OCI-M2 (cell line): Measurements from ENCODE around the gene MALRD1.

Experiments used
- DNase-seq: peaks from one replicate; lab custom pipeline; 2025; ENCODE audit not compliant: unreplicated experiment; lab: John Stamatoyannopoulos, UW

Gene MALRD1

DNA sequence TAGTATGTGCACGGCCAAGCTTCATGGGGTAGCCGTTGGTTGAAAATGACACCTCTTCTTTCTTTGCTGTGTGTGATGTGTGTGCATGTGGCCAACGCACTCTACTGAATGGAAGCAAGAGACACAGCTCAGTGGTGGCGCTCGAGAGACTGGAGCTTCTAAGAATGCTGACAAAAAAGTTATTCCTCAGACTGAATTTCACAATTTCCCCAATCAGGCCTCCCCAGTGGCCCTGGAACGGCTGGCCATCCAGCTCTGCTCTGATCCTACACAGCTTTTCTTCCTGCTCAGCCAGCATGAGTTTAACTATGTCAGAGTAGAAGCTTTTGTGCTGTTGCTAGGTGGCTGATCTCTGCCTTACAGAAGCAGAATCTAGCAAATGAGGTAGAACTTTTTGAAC is 581.0 kb downstream of the MALRD1 start:
- DNase-seq: peak; percentile 26

DNA sequence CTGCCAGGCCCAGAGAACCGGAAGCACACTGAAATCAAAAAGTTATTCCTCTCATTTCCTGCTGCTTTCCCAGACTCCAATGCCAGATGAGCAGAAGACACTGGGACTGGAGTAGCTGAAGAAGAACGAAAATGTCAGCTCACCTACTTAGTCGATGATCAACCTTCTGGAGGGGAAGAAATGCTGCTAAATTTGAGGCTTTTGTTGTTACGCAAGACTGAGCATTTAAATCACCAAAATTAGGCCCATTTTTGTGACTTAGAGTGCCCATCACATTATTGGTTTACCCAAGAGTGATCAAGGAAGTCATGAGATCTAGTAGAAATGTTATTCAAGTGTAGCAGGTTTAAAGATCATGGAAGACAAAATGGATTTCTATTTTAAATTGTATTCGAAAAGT is 585.6 kb downstream of the MALRD1 start:
- DNase-seq: no peak

DNA sequence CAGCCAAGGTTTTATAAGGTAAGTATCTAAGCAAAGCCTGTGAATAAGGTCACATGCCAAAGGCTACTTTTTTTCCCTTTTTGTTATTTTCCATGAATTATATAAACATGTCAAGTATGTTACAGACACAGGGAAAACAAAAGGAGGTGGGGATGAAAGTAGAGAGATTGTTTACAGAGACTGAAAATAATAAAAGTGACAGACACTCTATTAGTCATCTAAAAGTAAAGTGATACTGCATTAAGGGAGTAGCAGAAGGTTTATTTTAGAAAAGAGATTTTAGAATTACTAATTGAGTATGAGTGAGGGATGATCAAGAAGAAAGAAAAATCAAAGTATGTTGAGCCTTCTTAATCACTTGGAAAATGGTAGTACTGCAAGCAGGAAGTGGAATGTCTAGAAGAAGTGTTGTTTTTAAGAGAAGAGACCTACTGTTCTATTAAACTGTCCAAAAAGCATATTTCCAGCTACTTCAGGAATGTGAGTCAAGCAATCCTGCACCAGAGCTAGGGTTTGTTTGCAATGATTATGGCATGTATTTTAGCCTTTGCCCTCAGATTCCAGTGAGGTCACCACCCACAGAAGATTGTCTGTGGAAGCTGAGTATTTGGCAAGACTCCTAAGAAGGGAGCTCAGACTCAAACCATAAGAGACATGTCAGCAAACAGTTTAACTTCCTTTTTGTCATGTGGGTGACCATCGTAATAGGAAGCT is 589.7 kb downstream of the MALRD1 start:
- DNase-seq: no peak

DNA sequence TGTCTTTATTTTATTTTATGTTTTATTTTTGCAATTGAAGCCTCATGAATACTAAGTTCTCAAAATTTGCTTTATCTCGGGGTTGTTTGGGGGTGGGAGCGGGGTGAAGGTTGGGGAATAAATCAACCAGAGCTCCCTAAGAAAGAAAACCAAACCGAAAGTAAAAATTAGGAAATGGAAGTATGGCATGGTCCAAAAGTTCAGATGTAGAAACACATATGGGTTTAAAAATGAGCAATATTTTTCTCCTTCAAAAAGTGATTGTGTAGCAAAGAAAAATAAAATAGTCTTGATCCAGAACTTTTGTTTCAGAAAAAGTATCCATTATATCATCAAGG is 590.3 kb downstream of the MALRD1 start:
- DNase-seq: no peak

DNA sequence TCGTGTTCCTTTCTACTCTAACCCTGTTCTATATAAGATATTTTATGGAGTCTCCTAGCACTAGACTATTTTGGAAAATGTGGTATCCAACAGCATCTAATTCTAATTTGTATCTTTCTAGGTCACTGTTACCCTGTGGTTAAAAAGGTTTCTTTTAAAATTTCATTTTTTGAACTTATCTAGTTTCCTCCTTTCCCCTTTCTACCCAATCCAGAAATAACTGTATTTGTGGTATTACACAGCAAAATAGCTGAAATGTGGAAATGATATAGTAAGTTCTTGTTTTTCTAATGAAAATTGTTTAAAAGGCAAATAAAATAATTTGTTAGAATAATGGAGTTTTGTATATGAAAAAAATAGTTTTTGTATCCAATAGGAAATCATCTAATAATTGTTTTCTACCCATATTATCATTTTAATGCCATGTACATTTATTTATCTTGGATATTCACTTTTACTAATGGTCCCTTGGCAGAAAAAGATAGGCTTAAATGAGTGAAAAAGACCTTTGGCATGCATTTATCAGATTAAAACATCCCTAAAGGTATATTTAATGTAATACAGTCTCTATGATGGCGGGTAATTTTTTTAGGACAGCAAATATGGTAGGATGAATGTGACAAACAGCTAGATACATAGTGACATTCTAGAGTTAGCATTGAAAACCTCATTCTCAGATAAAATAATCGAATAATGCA is 592.1 kb downstream of the MALRD1 start:
- no peak for DNase-seq

DNA sequence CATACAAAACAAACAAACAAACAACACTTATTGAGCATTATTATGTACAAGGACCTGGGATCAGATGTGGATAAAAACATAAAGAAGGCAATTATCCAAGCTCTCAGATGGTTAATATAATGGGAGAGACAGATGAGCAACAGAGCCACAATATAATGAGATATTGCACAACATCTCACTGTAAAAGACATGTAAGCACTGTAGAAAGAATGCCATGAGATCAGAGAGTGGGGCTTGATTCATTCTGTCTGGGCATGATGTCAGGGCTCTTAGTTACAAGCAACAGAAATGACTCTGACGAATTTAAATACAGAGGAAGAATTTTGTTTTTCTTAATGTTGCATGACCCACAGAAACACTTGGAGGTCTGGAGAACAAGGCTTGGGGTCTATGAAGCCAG is 602.9 kb downstream of the MALRD1 start:
- DNase-seq: no peak

DNA sequence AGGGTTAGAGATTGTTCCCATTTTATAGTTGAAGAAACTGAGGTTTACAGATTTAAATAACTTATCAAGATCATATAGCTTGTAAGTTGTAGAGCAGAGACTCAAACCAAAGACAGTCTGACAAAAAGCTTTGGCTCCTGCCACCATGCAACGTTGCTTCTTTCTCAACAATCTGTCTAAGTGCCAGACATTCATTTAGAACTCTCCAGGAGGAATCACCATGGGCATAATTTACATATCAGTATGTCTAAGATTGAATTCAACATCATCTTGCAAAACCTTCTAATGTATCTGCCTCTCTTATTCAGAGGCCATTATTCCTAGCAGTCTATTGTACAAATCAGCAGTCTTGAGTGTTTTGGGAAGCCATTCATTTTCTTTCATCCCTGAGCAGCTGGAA is 604.1 kb downstream of the MALRD1 start:
- DNase-seq: no peak

DNA sequence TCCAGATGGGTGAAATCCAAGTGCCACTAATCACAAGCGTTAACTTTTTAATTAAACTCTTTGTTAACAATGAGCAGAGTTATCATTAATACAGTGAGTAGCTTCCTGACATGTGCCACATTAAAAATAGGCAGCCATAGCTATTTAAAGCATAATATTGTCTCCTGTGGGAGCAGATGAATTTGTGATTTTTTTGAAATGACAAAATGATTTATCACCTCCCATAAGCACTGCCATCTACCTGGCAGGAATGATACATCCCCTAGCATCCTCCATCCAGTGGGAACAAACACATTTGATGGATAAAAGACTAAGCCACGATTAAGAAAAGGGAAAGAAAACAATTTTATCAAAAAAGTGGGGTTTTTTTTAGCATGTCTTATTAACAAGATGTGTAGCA is 605.3 kb downstream of the MALRD1 start:
- no peak for DNase-seq

DNA sequence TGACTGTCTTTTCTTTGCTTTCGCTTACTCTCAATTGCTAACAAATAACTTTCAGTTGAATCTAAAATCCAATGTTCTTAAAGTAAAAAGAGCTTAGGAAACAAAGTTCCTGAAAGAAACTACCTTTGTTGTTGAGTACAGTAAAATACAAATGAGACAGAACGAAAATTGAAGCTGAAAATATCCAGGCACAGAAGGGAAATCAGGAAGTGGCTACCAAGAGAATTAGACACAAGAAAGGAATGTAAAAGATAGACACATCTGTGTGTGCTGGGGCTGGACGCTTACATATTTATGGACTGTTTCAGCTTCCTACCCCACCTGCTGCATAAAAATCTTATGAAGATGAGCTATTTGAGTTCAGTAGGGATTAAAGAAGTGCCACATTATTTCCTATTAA is 606.0 kb downstream of the MALRD1 start:
- DNase-seq: no peak

DNA sequence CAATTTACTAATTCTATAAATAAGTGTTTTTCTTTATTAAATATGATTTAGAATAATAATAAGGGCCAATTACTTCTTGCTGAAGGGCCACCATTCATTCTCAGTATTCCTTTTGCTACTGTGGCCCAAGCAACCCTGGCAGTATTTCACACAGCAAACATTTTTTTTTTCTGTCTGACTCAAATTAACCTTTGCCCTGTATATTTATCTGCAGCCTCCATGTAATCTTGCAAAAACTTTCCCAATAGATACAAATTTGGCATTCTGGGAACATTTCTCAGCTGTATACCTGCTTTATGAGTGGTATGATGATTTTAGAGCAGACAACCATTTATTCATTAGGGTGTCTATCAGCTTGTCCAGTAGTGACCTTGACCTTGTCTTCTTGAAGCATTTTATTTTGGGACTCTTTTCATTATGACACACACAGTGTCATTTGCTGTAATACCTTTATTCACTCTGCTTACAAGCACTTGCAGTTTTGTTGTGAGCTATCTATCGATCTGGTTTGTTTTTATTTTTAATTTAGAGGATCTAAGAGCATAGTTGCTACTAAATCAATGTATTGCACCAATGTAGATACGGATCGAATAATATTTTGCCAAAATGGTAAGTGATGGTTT is 607.9 kb downstream of the MALRD1 start:
- DNase-seq: no peak

DNA sequence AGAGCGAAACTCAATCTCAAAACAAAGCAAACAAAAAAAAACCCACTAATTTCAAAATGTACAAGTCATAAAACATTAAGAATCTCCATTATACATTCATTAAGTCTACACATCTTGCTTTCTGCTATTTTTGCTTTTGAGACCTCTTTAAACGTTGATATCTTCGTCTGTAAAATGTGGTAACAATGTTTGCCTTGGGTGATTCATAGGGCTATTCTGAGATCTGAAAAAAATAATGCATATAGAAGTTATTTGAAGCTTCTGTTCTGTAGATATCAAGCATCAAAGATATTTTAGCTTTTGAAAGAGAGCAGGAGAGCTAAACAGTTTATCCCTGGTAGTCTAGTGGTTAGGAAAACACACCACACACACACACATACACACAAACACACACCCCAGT is 609.5 kb downstream of the MALRD1 start:
- DNase-seq: no peak

DNA sequence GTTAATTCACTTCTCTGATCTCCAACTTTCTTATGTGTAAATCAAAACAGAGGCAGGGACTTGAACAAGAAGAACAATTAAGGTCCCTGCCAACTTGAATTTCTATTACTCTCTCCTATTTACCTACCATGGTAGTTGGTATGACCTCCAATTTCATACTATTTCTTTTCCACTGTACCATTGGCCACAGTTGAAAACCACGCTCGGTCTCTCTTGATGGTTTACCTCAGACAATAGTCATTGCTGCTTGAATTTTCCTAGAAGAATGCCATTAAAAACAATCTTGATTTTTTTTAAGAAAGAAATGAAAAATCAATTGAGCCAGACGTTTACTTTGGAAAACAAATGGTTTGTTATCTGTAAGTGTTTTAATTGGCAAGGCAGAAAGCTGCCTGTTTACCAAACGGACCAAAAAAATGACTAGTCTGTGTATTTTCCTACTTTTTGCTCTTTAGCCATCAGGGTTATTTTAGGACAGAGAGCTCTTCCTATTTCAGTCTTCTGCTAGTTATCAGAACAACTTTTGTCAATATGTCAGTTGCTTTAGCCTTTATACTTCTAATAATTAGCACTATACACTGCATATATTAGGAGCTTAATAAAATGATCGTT is 610.1 kb downstream of the MALRD1 start:
- DNase-seq: no peak

DNA sequence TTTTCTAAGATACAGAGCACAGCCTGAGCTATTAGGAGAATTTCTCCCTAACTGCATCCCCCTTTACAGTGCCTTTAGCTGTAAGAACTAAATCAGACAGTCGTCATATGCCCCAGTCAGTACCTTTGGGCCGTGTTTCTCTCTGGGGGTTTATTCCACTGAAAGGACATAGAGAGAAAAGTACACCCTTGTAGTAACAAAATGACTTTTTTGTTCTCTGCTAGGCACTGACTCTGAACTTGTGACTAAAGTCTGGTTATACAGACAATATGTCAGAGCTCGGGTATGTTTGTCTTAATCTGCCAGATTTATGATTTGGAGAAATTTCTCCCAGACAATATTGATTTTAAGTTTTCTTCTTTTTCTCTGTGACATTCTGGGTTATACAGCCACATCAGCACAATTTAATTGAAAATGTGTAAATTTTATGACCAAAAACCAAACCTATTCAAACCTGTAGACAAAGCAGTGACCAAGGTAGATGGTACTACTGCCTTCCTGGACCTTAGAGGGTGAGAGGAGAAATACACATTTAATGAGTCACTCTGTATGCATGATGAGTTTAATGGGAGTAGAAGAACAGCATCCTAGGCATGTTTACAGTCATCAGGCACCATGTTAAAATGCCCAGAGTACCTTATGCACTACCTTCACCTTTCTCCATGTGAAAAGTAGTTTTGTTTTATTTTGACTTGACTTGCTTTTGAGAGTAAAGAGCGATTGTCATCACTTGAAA is 611.5 kb downstream of the MALRD1 start:
- DNase-seq: no peak

DNA sequence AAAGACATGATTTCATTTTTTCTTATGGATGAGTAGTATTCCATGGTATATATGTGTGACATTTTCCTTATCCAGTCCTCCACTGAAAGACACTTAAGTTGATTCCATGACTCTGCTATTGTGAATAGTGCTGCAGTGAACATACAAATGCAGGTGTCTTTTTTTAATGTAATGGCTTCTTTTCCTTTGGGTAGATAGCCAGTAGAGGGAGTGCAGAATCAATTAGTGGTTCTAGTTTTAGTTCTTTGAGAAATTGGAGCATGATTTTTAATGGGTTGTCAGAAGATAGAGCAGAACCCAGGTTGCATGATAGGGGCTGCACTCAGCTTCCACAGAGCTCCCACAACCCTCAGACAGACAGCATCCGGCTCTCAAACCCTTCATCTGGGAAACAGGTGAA is 614.7 kb downstream of the MALRD1 start:
- DNase-seq: no peak

DNA sequence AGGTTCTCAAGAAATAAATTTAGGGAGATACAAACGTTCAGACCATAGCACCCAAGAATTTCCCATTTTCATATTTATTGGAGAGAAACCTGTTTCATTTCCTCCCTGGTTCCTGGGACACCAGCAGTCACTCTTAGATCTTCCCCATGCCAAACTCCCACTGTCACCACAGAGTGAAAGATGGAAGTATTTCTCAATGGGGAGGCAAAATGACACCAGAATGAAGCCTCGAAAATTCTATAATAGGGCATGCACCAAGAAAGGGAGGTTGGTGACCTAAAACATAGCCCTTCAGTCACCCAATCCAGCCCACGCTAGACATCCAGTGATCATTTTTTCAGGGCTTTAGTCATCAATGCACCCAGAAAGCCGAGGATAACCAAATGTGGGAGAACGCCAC is 619.5 kb downstream of the MALRD1 start:
- DNase-seq: no peak

DNA sequence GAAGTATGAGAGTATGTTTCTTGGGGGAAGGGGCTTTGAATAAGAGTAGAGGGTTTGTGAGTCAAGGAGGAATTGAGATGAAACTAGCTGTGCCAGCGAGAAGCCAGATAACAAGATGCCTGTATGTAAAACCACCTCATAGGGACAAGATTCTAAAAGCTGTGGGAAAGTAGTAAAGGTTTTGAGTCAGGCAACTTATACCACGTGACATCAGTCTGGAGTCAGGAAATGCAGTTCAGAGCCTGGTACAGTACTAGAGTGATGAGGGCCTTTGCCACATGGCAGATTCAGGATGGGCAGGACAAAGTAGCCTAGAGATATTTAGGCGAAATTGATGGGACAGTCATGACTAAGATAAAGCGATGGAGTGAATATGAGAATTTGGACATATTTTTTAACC is 627.5 kb downstream of the MALRD1 start:
- no peak for DNase-seq

DNA sequence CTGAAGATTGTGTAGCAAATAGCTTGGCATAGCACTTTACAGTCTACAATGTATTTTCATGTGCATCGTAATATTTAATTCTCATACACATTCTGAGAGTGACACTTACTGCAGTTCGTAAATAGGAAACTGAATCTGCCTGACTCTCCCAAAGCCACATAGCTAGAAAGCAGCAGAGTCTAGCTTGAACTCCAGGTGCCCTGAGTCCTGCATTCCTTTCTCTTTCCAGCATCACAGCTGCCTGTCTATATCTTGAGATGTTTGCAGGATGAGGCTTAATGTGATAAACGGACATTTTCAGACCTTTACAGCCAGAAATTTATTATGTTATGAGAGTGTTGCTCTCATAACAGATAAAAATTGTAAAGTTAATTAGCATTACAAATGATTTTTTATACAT is 634.8 kb downstream of the MALRD1 start:
- no peak for DNase-seq

DNA sequence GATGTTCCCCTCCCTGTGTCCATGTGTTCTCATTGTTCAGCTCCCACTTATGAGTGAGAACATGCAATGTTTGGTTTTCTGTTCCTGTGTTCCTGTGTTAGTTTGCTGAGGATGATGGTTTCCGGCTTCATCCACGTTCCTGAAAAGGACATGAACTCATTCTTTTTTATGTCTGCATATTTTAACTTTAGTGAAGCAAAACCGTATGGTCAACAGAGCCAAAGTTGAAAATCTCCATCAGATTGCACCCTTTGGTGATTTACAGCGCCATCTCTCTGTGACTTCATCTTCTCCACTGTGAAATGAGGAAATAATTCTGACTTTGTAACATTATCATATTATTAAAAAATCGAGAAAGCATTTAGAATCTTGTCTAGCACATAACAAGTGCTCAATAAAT is 635.4 kb downstream of the MALRD1 start:
- no peak for DNase-seq

DNA sequence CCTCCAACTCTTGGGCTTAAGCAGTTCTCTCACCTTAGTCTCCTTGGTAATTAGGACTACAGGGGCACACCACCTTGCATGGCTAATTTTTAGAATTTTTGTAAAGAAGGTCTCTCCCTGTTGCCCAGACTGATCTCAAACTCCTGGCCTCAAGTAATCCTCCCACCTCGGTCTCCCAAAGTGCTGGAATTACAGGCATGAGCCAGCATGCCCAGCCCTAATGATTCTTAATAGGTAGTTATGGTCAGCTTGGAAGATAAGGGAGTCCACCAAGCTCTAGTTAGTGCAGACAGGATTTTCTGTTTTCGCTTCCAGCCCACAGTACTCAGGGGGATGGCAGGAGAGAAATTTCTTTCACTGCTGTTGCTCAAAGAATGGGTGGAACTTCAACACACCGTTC is 639.7 kb downstream of the MALRD1 start:
- DNase-seq: no peak

DNA sequence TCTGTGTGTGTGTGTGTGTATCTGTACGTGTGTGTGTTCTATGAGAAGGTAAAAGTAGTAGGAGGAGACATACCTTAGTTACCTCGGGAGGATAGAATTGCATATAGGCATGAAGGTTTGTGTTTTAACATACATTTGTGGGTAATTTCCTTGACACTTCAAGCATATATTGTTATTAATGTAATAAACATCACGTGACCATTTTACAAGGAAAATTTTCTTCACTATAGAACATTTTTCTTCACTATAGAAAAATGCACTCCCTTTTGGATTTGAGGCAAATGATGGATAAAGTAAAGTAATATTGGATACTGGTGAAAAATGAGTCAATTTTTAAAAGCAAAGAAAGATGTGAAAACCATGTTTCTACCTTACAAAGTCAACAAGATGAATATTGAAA is 640.6 kb downstream of the MALRD1 start:
- DNase-seq: no peak

DNA sequence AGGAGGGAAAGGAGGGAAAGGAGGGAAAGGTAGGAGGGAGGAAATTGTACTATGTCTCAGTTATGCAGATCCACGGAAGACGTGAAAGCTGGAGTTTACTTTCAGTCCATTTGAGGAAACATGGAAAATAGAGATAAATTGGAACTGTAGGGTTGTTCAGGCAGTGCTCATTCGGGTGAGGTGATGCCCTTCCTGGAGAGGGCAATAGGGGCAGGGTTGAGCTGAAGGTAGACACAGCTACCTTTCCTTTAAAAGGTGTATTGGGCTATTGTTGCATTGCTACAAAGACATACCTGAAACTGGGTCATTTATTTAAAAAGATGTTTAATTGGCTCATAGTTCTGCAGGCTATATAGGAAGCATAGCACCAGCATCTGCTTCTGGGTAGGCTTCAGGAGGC is 650.7 kb downstream of the MALRD1 start:
- no peak for DNase-seq
